Measurements from ENCODE around the gene STAMBPL1.
"Not testable (repeated sequence)": the region's sequence is repeated elsewhere in the genome, so short reads cannot be mapped to it uniquely, and the experiment has no call there.

STAMBPL1 gene

GRCh38 chr10:88931548-88931947 is 51.5 kb downstream of the STAMBPL1 start:
- TF ChIP-seq CTCF (IDR thresholded peaks at IDR 0.05; ENCODE audit: low read depth, low read length) (no peak), EZH2phosphoT487 (IDR thresholded peaks at IDR 0.05; ENCODE audit: low read depth) (no peak)
- peaks cover 27% of the 10 kb centered on the region for H3K4me1 ChIP-seq (ENCODE audit: low read length)
- no peaks in the 10 kb centered on the region for H4K20me1 ChIP-seq (ENCODE audit: insufficient read depth, low read length)
- H3K4me3 ChIP-seq (ENCODE audit: low read length), result no peak overlapping the region
- no peak overlapping the region for H3K27ac ChIP-seq (ENCODE audit: low read length)
- H3K36me3 ChIP-seq (replicated peaks; ENCODE audit: low read depth, low read length), result peaks cover 4% of the 10 kb centered on the region
- no peak overlapping the region for H3K9ac ChIP-seq (ENCODE audit: low read length)
- no peaks in the 10 kb centered on the region for H3K79me2 ChIP-seq (ENCODE audit: low read length)
- no peak overlapping the region for H3K4me2 ChIP-seq (ENCODE audit: low read length)
- H3K9me3 ChIP-seq (ENCODE audit: insufficient read depth, low read length), result no peaks in the 10 kb centered on the region
- H2AFZ ChIP-seq (ENCODE audit: low read depth, low read length), result no peak overlapping the region
- no peaks in the 10 kb centered on the region for H3K27me3 ChIP-seq (ENCODE audit: low read depth, low read length)

- H3K9ac ChIP-seq (ENCODE audit: low read length); H3K9me3 ChIP-seq (ENCODE audit: insufficient read depth, low read length); H4K20me1 ChIP-seq (ENCODE audit: insufficient read depth, low read length); H3K79me2 ChIP-seq (ENCODE audit: low read length); H3K27ac ChIP-seq (ENCODE audit: low read length); H2AFZ ChIP-seq (ENCODE audit: low read depth, low read length); H3K27me3 ChIP-seq (ENCODE audit: low read depth, low read length); H3K4me3 ChIP-seq (ENCODE audit: low read length); H3K36me3 ChIP-seq (replicated peaks; ENCODE audit: low read depth, low read length): not testable (repeated sequence)
- Histone ChIP-seq H3K4me2 (ENCODE audit: low read length) (peak overlapping the region; percentile 48), H3K4me1 (ENCODE audit: low read length) (peaks cover 32% of the 10 kb centered on the region)
These were observed 52.0 kb downstream of the STAMBPL1 start for GRCh38 chr10:88932029-88932428.

GRCh38 chr10:88932539-88933256 is 52.7 kb downstream of the STAMBPL1 start:
- Histone ChIP-seq H3K79me2 (ENCODE audit: low read length) (no peaks in the 10 kb centered on the region), H3K9ac (ENCODE audit: low read length) (no peak overlapping the region), H3K4me2 (ENCODE audit: low read length) (peak overlapping the region; percentile 48), H4K20me1 (ENCODE audit: insufficient read depth, low read length) (no peaks in the 10 kb centered on the region), H3K9me3 (ENCODE audit: insufficient read depth, low read length) (no peaks in the 10 kb centered on the region), H2AFZ (ENCODE audit: low read depth, low read length) (no peak overlapping the region), H3K27ac (ENCODE audit: low read length) (no peak overlapping the region), H3K4me1 (ENCODE audit: low read length) (peaks cover 37% of the 10 kb centered on the region), H3K36me3 (replicated peaks; ENCODE audit: low read depth, low read length) (no peaks in the 10 kb centered on the region), H3K4me3 (ENCODE audit: low read length) (no peak overlapping the region), H3K27me3 (ENCODE audit: low read depth, low read length) (no peaks in the 10 kb centered on the region)
- TF ChIP-seq CTCF (IDR thresholded peaks at IDR 0.05; ENCODE audit: low read depth, low read length) (peak; percentile 79), EZH2phosphoT487 (IDR thresholded peaks at IDR 0.05; ENCODE audit: low read depth) (no peak)

- peaks cover 37% of the 10 kb centered on the region for H3K4me1 ChIP-seq (ENCODE audit: low read length)
- H3K4me2 ChIP-seq (ENCODE audit: low read length), result no peak overlapping the region
- H3K9me3 ChIP-seq (ENCODE audit: insufficient read depth, low read length), result no peaks in the 10 kb centered on the region
- H4K20me1 ChIP-seq (ENCODE audit: insufficient read depth, low read length), result no peaks in the 10 kb centered on the region
- no peaks in the 10 kb centered on the region for H3K27me3 ChIP-seq (ENCODE audit: low read depth, low read length)
- H3K36me3 ChIP-seq (replicated peaks; ENCODE audit: low read depth, low read length), result no peaks in the 10 kb centered on the region
- no peak for TF ChIP-seq EZH2phosphoT487 (IDR thresholded peaks at IDR 0.05; ENCODE audit: low read depth)
- no peak for TF ChIP-seq CTCF (IDR thresholded peaks at IDR 0.05; ENCODE audit: low read depth, low read length)
- H3K27ac ChIP-seq (ENCODE audit: low read length), result no peak overlapping the region
- H3K9ac ChIP-seq (ENCODE audit: low read length), result no peak overlapping the region
- no peaks in the 10 kb centered on the region for H3K79me2 ChIP-seq (ENCODE audit: low read length)
- no peak overlapping the region for H2AFZ ChIP-seq (ENCODE audit: low read depth, low read length)
- no peak overlapping the region for H3K4me3 ChIP-seq (ENCODE audit: low read length)
These were observed 53.5 kb downstream of the STAMBPL1 start for GRCh38 chr10:88933564-88933963.

Data from OCI-LY3 (cell line).